Endothelial cell of umbilical vein (primary cell): ENCODE results near the gene CTSK. TPM values are rescaled to one million over a fixed set of nuclear protein-coding genes. Genes with fewer than 3 reads are reported as not detected.

Experiments
- BruUV-seq: library from RNA; stranded (reverse); fragments of 400-500 nt; replicated peaks from 2 replicates; lab custom pipeline; 2021; lab: Mats Ljungman, UMichigan
- CTCF ChIA-PET: fragments of 300-600, 350-600 bp; sonication (Branson Sonifier 250); formaldehyde crosslinking; loops from one replicate; lab custom pipeline; 2021; ENCODE audit warnings: antibody characterized with exemption, inconsistent platforms; lab: Charles Lee
- POLR2A ChIA-PET: fragments of 300-600, 350-600 bp; sonication (Branson Sonifier 250); formaldehyde crosslinking; loops from one replicate; lab custom pipeline; 2021; ENCODE audit warnings: antibody characterized with exemption, inconsistent platforms; lab: Charles Lee
- DNase-seq: peaks from one replicate; pipeline ENCODE4 v3.0.0-alpha.2; 2011; ENCODE audit warnings: low read depth, low spot score
- FAIRE-seq: peaks from 2 replicates; lab custom pipeline; 2011; peaks lifted over from hg19 to GRCh38; lab: Jason Lieb, UNC
- H2AFZ ChIP-seq: 2 replicates; pipeline ENCODE4 v1.6.0; 2012; ENCODE audit warnings: low read depth, low read length, control low read depth, inconsistent platforms
- H3K27ac ChIP-seq: 2 replicates; pipeline ENCODE4 v1.5.1; 2011; ENCODE audit warnings: low read depth, mild to moderate bottlenecking, control low read depth, low read length, moderate library complexity; ENCODE audit not compliant: insufficient read depth
- H3K27me3 ChIP-seq, 2 experiments: 2 replicates each; pipeline versions ENCODE4 v1.6.0 to v1.6.1; 2011; ENCODE audit warnings: low read length in 2 of 2, mixed read lengths in 1 of 2; ENCODE audit not compliant: control insufficient read depth in 2 of 2, insufficient read depth in 2 of 2
- H3K36me3 ChIP-seq, 2 experiments: 2 replicates in 1 of 2; 3 replicates in 1 of 2; pipeline ENCODE4 v1.5.1; 2011; ENCODE audit warnings: low read length in 2 of 2, mild to moderate bottlenecking in 1 of 2, moderate library complexity in 1 of 2; ENCODE audit not compliant: control insufficient read depth in 2 of 2, insufficient read depth in 2 of 2; ENCODE audit errors: extremely low read depth in 1 of 2
- H3K4me1 ChIP-seq: 3 replicates; pipeline ENCODE4 v1.5.1; 2011; ENCODE audit warnings: mild to moderate bottlenecking, low read length; ENCODE audit not compliant: control insufficient read depth, insufficient read depth; ENCODE audit errors: extremely low read depth
- H3K4me2 ChIP-seq: 2 replicates; pipeline ENCODE4 v1.6.1; 2011; ENCODE audit warnings: low read length, control low read depth, mixed read lengths; ENCODE audit not compliant: insufficient read depth
- H3K4me3 ChIP-seq, 3 experiments: fragments of 200-600 bp in 1 of 3; sonication (generic), shearing (Covaris generic) in 1 of 3; replicated peaks in 1 of 3; 2 replicates each; pipeline ENCODE4 v1.5.1; 2011 to 2016; ENCODE audit warnings: control low read depth in 3 of 3, low read length in 3 of 3, mild to moderate bottlenecking in 2 of 3, inconsistent platforms in 1 of 3, low read depth in 1 of 3, moderate library complexity in 1 of 3; ENCODE audit not compliant: insufficient read depth in 1 of 3
- H3K79me2 ChIP-seq: 2 replicates; pipeline ENCODE4 v1.6.0; 2012; ENCODE audit warnings: low read length, inconsistent platforms; ENCODE audit not compliant: control insufficient read depth, insufficient read depth
- H3K9ac ChIP-seq: replicated peaks from 2 replicates; pipeline ENCODE3; 2011; ENCODE audit warnings: low read length, control low read depth; ENCODE audit not compliant: insufficient read depth; ENCODE audit errors: extremely low read depth
- H3K9me1 ChIP-seq: replicated peaks from 3 replicates; pipeline ENCODE4 v1.6.0; 2011; ENCODE audit warnings: mild to moderate bottlenecking, low read length; ENCODE audit not compliant: control insufficient read depth, insufficient read depth; ENCODE audit errors: extremely low read depth
- H3K9me3 ChIP-seq: replicated peaks from 2 replicates; pipeline ENCODE4 v1.5.1; 2012; ENCODE audit warnings: low read length, inconsistent platforms; ENCODE audit not compliant: control insufficient read depth, insufficient read depth
- H4K20me1 ChIP-seq: replicated peaks from 2 replicates; pipeline ENCODE3; 2011; ENCODE audit warnings: mild to moderate bottlenecking, low read length; ENCODE audit not compliant: control insufficient read depth, insufficient read depth; ENCODE audit errors: extremely low read depth
- CTCF ChIP-seq, 2 donors: IDR thresholded peaks; 1 replicate in 1 of 2; 2 replicates in 1 of 2; pipeline ENCODE4 v1.5.1; 2011; ENCODE audit warnings: low read length in 2 of 2, mild to moderate bottlenecking in 2 of 2, moderate library complexity in 2 of 2, control low read depth in 1 of 2, inconsistent platforms in 1 of 2, low read depth in 1 of 2; ENCODE audit not compliant: insufficient read depth in 1 of 2; ENCODE audit errors: extremely low read depth in 1 of 2
- EZH2 ChIP-seq: IDR thresholded peaks from 2 replicates; pipeline ENCODE4 v1.6.1; 2012; ENCODE audit warnings: borderline replicate concordance, low read depth, mild to moderate bottlenecking, moderate library complexity, low read length, inconsistent platforms; ENCODE audit not compliant: severe bottlenecking
- FOS ChIP-seq: IDR thresholded peaks from 2 replicates; pipeline ENCODE4 v1.6.1; 2011; ENCODE audit warnings: mild to moderate bottlenecking, low read length, moderate library complexity, borderline replicate concordance; ENCODE audit not compliant: insufficient read depth
- dilution Hi-C: fragments of 300-500 bp; cut with MboI; formaldehyde crosslinking; loops from one replicate; pipeline ENCODE4 v1.15.0; 2019; ENCODE audit warnings: low sequenced_read_pairs; ENCODE audit not compliant: extremely low pct_ligation_motif_present
- intact Hi-C: fragments of 100-400 bp; cut with micrococcal nuclease; formaldehyde crosslinking; loops from one replicate; pipeline ENCODE4 v1.10.0; 2022
- polyA plus RNA-seq, 4 experiments: library from polyadenylated mRNA; depleted of rRNA in 3 of 4; stranded (reverse) in 3 of 4; unstranded in 1 of 4; fragments of >200 nt; gene quantifications; 2 replicates each; pipeline versions ENCODE4 v1.2.1 to v1.2.3, GENCODE V29; 2011 to 2012; ENCODE audit warnings: missing spikeins in 1 of 4
- total RNA-seq: library from RNA; stranded (reverse); gene quantifications from 2 replicates; pipeline ENCODE4 v1.2.3, GENCODE V29; 2021

CTSK gene
- total and polyA plus RNA-seq, 2 donors (not counting 3 experiments of a cell fraction or from before 2014, with no cell fraction given) = 18.5 to 45.6 TPM

GRCh38 chr1:150805899-150806298 is 2.2 kb downstream of the CTSK start:
- no peaks in the 10 kb centered on the region for H3K36me3 ChIP-seq
- H3K27me3 ChIP-seq = no peaks in the 10 kb centered on the region
- DNase-seq (no peak), FAIRE-seq (no peak)
- no TSS peak for BruUV-seq
- no peak overlapping the region for H2AFZ ChIP-seq
- intact Hi-C loops = no loop called here
- ChIA-PET POLR2A (no interaction called here), CTCF (interaction anchor here (0.9 to 2.1 kb wide), 2 partner anchors 9 to 18 kb away, joined by 4 to 5 read pairs; no protein-coding TSS in a partner anchor)
- H3K4me1 ChIP-seq = peaks cover 30% of the 10 kb centered on the region
- no peak overlapping the region for H3K9ac ChIP-seq
- no peaks in the 10 kb centered on the region for H3K79me2 ChIP-seq
- dilution Hi-C loops = no loop called here
- no peak overlapping the region for H3K4me3 ChIP-seq
- H3K27ac ChIP-seq = no peak overlapping the region
- TF ChIP-seq CTCF (IDR thresholded peaks at IDR 0.05; ENCODE audit: extremely low read depth in 1 of 2, insufficient read depth in 1 of 2, low read depth in 1 of 2, low read length in 2 of 2) = no peak
- no peak for TF ChIP-seq EZH2
- no peaks in the 10 kb centered on the region for H4K20me1 ChIP-seq
- no peak overlapping the region for H3K4me2 ChIP-seq
- H3K9me3 ChIP-seq = no peaks in the 10 kb centered on the region
- no peaks in the 10 kb centered on the region for H3K9me1 ChIP-seq

- intact Hi-C loops = no loop called here
These were observed 3.4 kb downstream of the CTSK start for GRCh38 chr1:150804671-150805070.

More at GRCh38 chr1:150804671-150805070, 3.4 kb downstream of the CTSK start:
- TF ChIP-seq CTCF (IDR thresholded peaks at IDR 0.05; ENCODE audit: extremely low read depth in 1 of 2, insufficient read depth in 1 of 2, low read depth in 1 of 2, low read length in 2 of 2) = no peak
- peak; percentile 23 for TF ChIP-seq FOS
- Histone ChIP-seq H3K4me3 (no peak overlapping the region), H4K20me1 (no peaks in the 10 kb centered on the region), H3K9me3 (no peaks in the 10 kb centered on the region), H3K4me1 (peaks cover 30% of the 10 kb centered on the region), H3K9me1 (no peaks in the 10 kb centered on the region), H2AFZ (no peak overlapping the region), H3K36me3 (no peaks in the 10 kb centered on the region), H3K9ac (no peak overlapping the region), H3K4me2 (no peak overlapping the region), H3K79me2 (no peaks in the 10 kb centered on the region), H3K27me3 (no peaks in the 10 kb centered on the region), H3K27ac (no peak overlapping the region)
- dilution Hi-C loops = no loop called here
- CTCF ChIA-PET = interaction anchor here (0.6 to 2.2 kb wide), 5 partner anchors 8 to 573 kb away, joined by 3 to 16 read pairs (median 5); no protein-coding TSS in a partner anchor
- FAIRE-seq = no peak
- no TSS peak for BruUV-seq
- peak; percentile 62 for DNase-seq
- POLR2A ChIA-PET = no interaction called here
